Measurements from ENCODE around the gene LIAS.

DNA sequence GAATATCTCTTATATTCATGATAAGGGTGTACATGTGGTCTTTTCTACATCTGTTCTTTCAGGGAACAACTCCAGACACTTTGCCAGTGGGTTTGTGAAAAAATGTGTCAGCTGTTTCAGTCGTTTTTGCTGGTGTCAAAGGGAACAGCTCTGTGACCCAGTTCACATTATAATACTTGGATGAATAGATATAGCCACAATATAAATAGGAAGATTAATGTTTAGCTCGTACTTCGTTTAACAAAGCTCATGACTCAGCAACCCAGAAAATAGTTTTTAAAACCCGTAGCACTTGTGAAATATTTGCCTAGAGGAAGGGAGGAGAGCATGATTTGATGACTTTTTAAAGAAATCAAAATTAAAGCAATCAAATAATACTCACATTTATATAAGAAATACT, 7.9 kb downstream of the LIAS start:
- TF ChIP-seq, protein P1, sequence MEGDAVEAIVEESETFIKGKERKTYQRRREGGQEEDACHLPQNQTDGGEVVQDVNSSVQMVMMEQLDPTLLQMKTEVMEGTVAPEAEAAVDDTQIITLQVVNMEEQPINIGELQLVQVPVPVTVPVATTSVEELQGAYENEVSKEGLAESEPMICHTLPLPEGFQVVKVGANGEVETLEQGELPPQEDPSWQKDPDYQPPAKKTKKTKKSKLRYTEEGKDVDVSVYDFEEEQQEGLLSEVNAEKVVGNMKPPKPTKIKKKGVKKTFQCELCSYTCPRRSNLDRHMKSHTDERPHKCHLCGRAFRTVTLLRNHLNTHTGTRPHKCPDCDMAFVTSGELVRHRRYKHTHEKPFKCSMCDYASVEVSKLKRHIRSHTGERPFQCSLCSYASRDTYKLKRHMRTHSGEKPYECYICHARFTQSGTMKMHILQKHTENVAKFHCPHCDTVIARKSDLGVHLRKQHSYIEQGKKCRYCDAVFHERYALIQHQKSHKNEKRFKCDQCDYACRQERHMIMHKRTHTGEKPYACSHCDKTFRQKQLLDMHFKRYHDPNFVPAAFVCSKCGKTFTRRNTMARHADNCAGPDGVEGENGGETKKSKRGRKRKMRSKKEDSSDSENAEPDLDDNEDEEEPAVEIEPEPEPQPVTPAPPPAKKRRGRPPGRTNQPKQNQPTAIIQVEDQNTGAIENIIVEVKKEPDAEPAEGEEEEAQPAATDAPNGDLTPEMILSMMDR (IDR thresholded peaks at IDR 0.05; ENCODE audit: insufficient read depth, low read length, poor library complexity, severe bottlenecking) = no peak
- no peak for TF ChIP-seq EZH2phosphoT487 (conservative IDR thresholded peaks at IDR 0.05; ENCODE audit: low read length)
